Endothelial cell of umbilical vein (primary cell): ENCODE measurements around the gene PBLD. TPM values are rescaled to one million over a fixed set of nuclear protein-coding genes. Genes with fewer than 3 reads are reported as not detected.

Experiments
- BruUV-seq: library from RNA; stranded (reverse); fragments of 400-500 nt; replicated peaks from 2 replicates; lab custom pipeline; 2021; lab: Mats Ljungman, UMichigan
- CTCF ChIA-PET: fragments of 300-600, 350-600 bp; sonication (Branson Sonifier 250); formaldehyde crosslinking; loops from one replicate; lab custom pipeline; 2021; ENCODE audit warnings: antibody characterized with exemption, inconsistent platforms; lab: Charles Lee
- POLR2A ChIA-PET: fragments of 300-600, 350-600 bp; sonication (Branson Sonifier 250); formaldehyde crosslinking; loops from one replicate; lab custom pipeline; 2021; ENCODE audit warnings: antibody characterized with exemption, inconsistent platforms; lab: Charles Lee
- DNase-seq: peaks from one replicate; pipeline ENCODE4 v3.0.0-alpha.2; 2011; ENCODE audit warnings: low read depth, low spot score
- FAIRE-seq: peaks from 2 replicates; lab custom pipeline; 2011; peaks lifted over from hg19 to GRCh38; lab: Jason Lieb, UNC
- H2AFZ ChIP-seq: 2 replicates; pipeline ENCODE4 v1.6.0; 2012; ENCODE audit warnings: low read depth, low read length, control low read depth, inconsistent platforms
- H3K27ac ChIP-seq: 2 replicates; pipeline ENCODE4 v1.5.1; 2011; ENCODE audit warnings: low read depth, mild to moderate bottlenecking, control low read depth, low read length, moderate library complexity; ENCODE audit not compliant: insufficient read depth
- H3K27me3 ChIP-seq, 2 experiments: 2 replicates each; pipeline versions ENCODE4 v1.6.0 to v1.6.1; 2011; ENCODE audit warnings: low read length in 2 of 2, mixed read lengths in 1 of 2; ENCODE audit not compliant: control insufficient read depth in 2 of 2, insufficient read depth in 2 of 2
- H3K36me3 ChIP-seq, 2 experiments: 2 replicates in 1 of 2; 3 replicates in 1 of 2; pipeline ENCODE4 v1.5.1; 2011; ENCODE audit warnings: low read length in 2 of 2, mild to moderate bottlenecking in 1 of 2, moderate library complexity in 1 of 2; ENCODE audit not compliant: control insufficient read depth in 2 of 2, insufficient read depth in 2 of 2; ENCODE audit errors: extremely low read depth in 1 of 2
- H3K4me1 ChIP-seq: 3 replicates; pipeline ENCODE4 v1.5.1; 2011; ENCODE audit warnings: mild to moderate bottlenecking, low read length; ENCODE audit not compliant: control insufficient read depth, insufficient read depth; ENCODE audit errors: extremely low read depth
- H3K4me2 ChIP-seq: 2 replicates; pipeline ENCODE4 v1.6.1; 2011; ENCODE audit warnings: low read length, control low read depth, mixed read lengths; ENCODE audit not compliant: insufficient read depth
- H3K4me3 ChIP-seq, 3 experiments: fragments of 200-600 bp in 1 of 3; sonication (generic), shearing (Covaris generic) in 1 of 3; replicated peaks in 1 of 3; 2 replicates each; pipeline ENCODE4 v1.5.1; 2011 to 2016; ENCODE audit warnings: control low read depth in 3 of 3, low read length in 3 of 3, mild to moderate bottlenecking in 2 of 3, inconsistent platforms in 1 of 3, low read depth in 1 of 3, moderate library complexity in 1 of 3; ENCODE audit not compliant: insufficient read depth in 1 of 3
- H3K79me2 ChIP-seq: 2 replicates; pipeline ENCODE4 v1.6.0; 2012; ENCODE audit warnings: low read length, inconsistent platforms; ENCODE audit not compliant: control insufficient read depth, insufficient read depth
- H3K9ac ChIP-seq: replicated peaks from 2 replicates; pipeline ENCODE3; 2011; ENCODE audit warnings: low read length, control low read depth; ENCODE audit not compliant: insufficient read depth; ENCODE audit errors: extremely low read depth
- H3K9me1 ChIP-seq: replicated peaks from 3 replicates; pipeline ENCODE4 v1.6.0; 2011; ENCODE audit warnings: mild to moderate bottlenecking, low read length; ENCODE audit not compliant: control insufficient read depth, insufficient read depth; ENCODE audit errors: extremely low read depth
- H3K9me3 ChIP-seq: replicated peaks from 2 replicates; pipeline ENCODE4 v1.5.1; 2012; ENCODE audit warnings: low read length, inconsistent platforms; ENCODE audit not compliant: control insufficient read depth, insufficient read depth
- H4K20me1 ChIP-seq: replicated peaks from 2 replicates; pipeline ENCODE3; 2011; ENCODE audit warnings: mild to moderate bottlenecking, low read length; ENCODE audit not compliant: control insufficient read depth, insufficient read depth; ENCODE audit errors: extremely low read depth
- CTCF ChIP-seq, 2 donors: IDR thresholded peaks; 1 replicate in 1 of 2; 2 replicates in 1 of 2; pipeline ENCODE4 v1.5.1; 2011; ENCODE audit warnings: low read length in 2 of 2, mild to moderate bottlenecking in 2 of 2, moderate library complexity in 2 of 2, control low read depth in 1 of 2, inconsistent platforms in 1 of 2, low read depth in 1 of 2; ENCODE audit not compliant: insufficient read depth in 1 of 2; ENCODE audit errors: extremely low read depth in 1 of 2
- EZH2 ChIP-seq: IDR thresholded peaks from 2 replicates; pipeline ENCODE4 v1.6.1; 2012; ENCODE audit warnings: borderline replicate concordance, low read depth, mild to moderate bottlenecking, moderate library complexity, low read length, inconsistent platforms; ENCODE audit not compliant: severe bottlenecking
- FOS ChIP-seq: IDR thresholded peaks from 2 replicates; pipeline ENCODE4 v1.6.1; 2011; ENCODE audit warnings: mild to moderate bottlenecking, low read length, moderate library complexity, borderline replicate concordance; ENCODE audit not compliant: insufficient read depth
- GATA2 ChIP-seq: IDR thresholded peaks from 2 replicates; pipeline ENCODE4 v1.7.0; 2011; ENCODE audit warnings: low read depth, mild to moderate bottlenecking, moderate library complexity, mixed read lengths, low read length; ENCODE audit not compliant: insufficient read length, insufficient read depth
- JUN ChIP-seq: IDR thresholded peaks from 2 replicates; pipeline ENCODE4 v1.6.1; 2011; ENCODE audit warnings: borderline replicate concordance, low read depth; ENCODE audit not compliant: insufficient read length, insufficient read depth
- MAX ChIP-seq: IDR thresholded peaks from 2 replicates; pipeline ENCODE4 v1.6.1; 2011; ENCODE audit not compliant: insufficient read depth, insufficient read length
- MYC ChIP-seq: IDR thresholded peaks from one replicate; pipeline ENCODE4 v1.6.1; 2011; ENCODE audit warnings: mild to moderate bottlenecking, low read depth, low read length
- POLR2A ChIP-seq: IDR thresholded peaks from 2 replicates; pipeline ENCODE4 v1.6.1; 2012; ENCODE audit warnings: low read depth, mild to moderate bottlenecking, control low read depth, low read length
- POLR2AphosphoS5 ChIP-seq: IDR thresholded peaks from 2 replicates; pipeline ENCODE4 v1.6.1; 2012; ENCODE audit warnings: low read depth, mild to moderate bottlenecking, control low read depth, low read length, moderate library complexity; ENCODE audit not compliant: insufficient read depth
- dilution Hi-C: fragments of 300-500 bp; cut with MboI; formaldehyde crosslinking; loops from one replicate; pipeline ENCODE4 v1.15.0; 2019; ENCODE audit warnings: low sequenced_read_pairs; ENCODE audit not compliant: extremely low pct_ligation_motif_present
- intact Hi-C: fragments of 100-400 bp; cut with micrococcal nuclease; formaldehyde crosslinking; loops from one replicate; pipeline ENCODE4 v1.10.0; 2022
- polyA plus RNA-seq, 4 experiments: library from polyadenylated mRNA; depleted of rRNA in 3 of 4; stranded (reverse) in 3 of 4; unstranded in 1 of 4; fragments of >200 nt; gene quantifications; 2 replicates each; pipeline versions ENCODE4 v1.2.1 to v1.2.3, GENCODE V29; 2011 to 2012; ENCODE audit warnings: missing spikeins in 1 of 4
- total RNA-seq: library from RNA; stranded (reverse); gene quantifications from 2 replicates; pipeline ENCODE4 v1.2.3, GENCODE V29; 2021

PBLD gene
- total and polyA plus RNA-seq, 2 donors (not counting 3 experiments of a cell fraction or from before 2014, with no cell fraction given) = 1.5 to 5.1 TPM

- intact Hi-C loops = no loop called here
Observed at GRCh38 chr10:68318331-68319059, 14.2 kb downstream of the PBLD start.

GRCh38 chr10:68315582-68315981 is 17.1 kb downstream of the PBLD start:
- no peak for FAIRE-seq
- H2AFZ ChIP-seq = no peak overlapping the region
- no peak overlapping the region for H3K4me3 ChIP-seq
- no peaks in the 10 kb centered on the region for H3K9me1 ChIP-seq
- ChIA-PET CTCF (interaction anchor here (1.2 to 3.8 kb wide), 2 partner anchors 13 to 103 kb away, joined by 3 to 12 read pairs; no protein-coding TSS in a partner anchor), POLR2A (no interaction called here)
- BruUV-seq = no TSS peak
- no peak for DNase-seq
- no peaks in the 10 kb centered on the region for H3K36me3 ChIP-seq
- no peak overlapping the region for H3K9ac ChIP-seq
- no peaks in the 10 kb centered on the region for H3K4me1 ChIP-seq
- no peaks in the 10 kb centered on the region for H4K20me1 ChIP-seq
- H3K79me2 ChIP-seq = no peaks in the 10 kb centered on the region
- H3K27me3 ChIP-seq = no peaks in the 10 kb centered on the region
- no peaks in the 10 kb centered on the region for H3K9me3 ChIP-seq
- intact Hi-C loops (no loop called here), dilution Hi-C loops (no loop called here)
- H3K27ac ChIP-seq = no peak overlapping the region
- H3K4me2 ChIP-seq = no peak overlapping the region
- TF ChIP-seq EZH2 (no peak), MAX (no peak), CTCF (IDR thresholded peaks at IDR 0.05; ENCODE audit: extremely low read depth in 1 of 2, insufficient read depth in 1 of 2, low read depth in 1 of 2, low read length in 2 of 2) (no peak), POLR2A (no peak), JUN (no peak), FOS (no peak), POLR2AphosphoS5 (no peak), GATA2 (no peak), MYC (no peak)

More at GRCh38 chr10:68318331-68319059, 14.2 kb downstream of the PBLD start:
- Histone ChIP-seq H3K4me3 (no peak overlapping the region), H4K20me1 (no peaks in the 10 kb centered on the region), H3K4me1 (no peaks in the 10 kb centered on the region), H3K9ac (no peak overlapping the region), H3K36me3 (no peaks in the 10 kb centered on the region), H3K27ac (no peak overlapping the region), H3K27me3 (no peaks in the 10 kb centered on the region), H3K4me2 (no peak overlapping the region), H3K9me3 (no peaks in the 10 kb centered on the region), H3K79me2 (no peaks in the 10 kb centered on the region), H3K9me1 (no peaks in the 10 kb centered on the region), H2AFZ (no peak overlapping the region)
- ChIA-PET CTCF (interaction anchor here (0.8 kb wide), 2 partner anchors 106 to 463 kb away, joined by 3 read pairs; no protein-coding TSS in a partner anchor), POLR2A (no interaction called here)
- no peak for DNase-seq
- BruUV-seq = no TSS peak
- FAIRE-seq = peak; percentile 62
- dilution Hi-C loops = no loop called here
- TF ChIP-seq GATA2 (no peak), EZH2 (no peak), POLR2AphosphoS5 (no peak), JUN (no peak), MYC (no peak), MAX (no peak)
